Choroid plexus epithelial cell (primary cell): ENCODE measurements around the gene FAM219A.

Experiments
- DNase-seq: peaks from one replicate; pipeline ENCODE4 v3.0.0-alpha.2; 2010; ENCODE audit warnings: low read depth
- H3K4me3 ChIP-seq: 2 replicates; pipeline ENCODE4 v1.5.1; 2011; ENCODE audit warnings: low read depth, mild to moderate bottlenecking, control low read depth, low read length, moderate library complexity
- TF ChIP-seq, protein P1 (sequence below): conservative IDR thresholded peaks from 2 replicates; pipeline ENCODE4 v1.5.1; 2011; ENCODE audit warnings: low read depth, mild to moderate bottlenecking, control low read depth, inconsistent platforms, low read length, moderate library complexity

FAM219A gene

DNA sequence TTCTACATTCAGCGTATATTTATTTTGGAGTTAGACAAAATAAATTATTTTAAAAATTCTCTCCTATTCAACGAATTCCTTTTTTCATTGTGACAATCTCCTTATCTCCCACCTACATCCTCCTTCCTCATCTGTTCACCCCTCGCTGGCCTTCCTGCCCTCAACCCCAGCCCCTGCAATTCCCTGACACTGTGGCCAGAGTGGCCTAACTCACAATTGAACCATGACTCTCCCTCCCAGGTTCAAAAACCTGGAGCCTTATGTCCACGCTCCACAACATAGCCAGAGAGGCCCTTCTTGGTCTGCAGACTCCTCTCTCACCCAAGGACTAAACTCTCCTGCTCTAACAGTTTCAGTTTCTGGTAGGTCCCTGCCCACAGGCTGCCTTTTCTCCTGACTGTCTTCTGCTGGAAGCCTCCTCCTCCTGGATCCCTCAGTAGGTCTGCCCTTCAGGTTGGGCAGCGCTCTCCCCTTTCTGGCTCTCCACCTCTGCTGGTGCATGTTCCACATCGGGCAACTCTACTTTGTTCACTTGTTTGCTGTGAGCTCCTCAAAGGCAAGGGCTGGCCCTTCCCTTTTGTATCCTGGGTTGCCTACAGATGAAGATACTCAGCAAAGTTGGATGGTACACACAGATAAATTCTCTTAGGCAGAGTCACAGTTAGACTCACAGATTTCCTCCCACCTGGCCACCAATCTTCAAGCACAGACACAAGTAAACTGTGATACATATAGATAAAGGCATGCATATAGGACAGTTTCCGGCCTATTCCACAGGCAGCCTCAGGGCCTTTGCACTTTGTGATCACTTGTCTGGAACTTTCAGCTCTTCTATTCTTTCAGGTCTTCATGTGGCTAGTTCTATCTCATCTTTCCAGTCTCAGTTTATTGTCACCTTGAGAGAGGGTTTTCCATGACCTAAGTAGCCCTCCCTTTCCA lies 61.8 kb downstream of the FAM219A start:
- no peak overlapping the region for H3K4me3 ChIP-seq
- TF ChIP-seq, protein P1, sequence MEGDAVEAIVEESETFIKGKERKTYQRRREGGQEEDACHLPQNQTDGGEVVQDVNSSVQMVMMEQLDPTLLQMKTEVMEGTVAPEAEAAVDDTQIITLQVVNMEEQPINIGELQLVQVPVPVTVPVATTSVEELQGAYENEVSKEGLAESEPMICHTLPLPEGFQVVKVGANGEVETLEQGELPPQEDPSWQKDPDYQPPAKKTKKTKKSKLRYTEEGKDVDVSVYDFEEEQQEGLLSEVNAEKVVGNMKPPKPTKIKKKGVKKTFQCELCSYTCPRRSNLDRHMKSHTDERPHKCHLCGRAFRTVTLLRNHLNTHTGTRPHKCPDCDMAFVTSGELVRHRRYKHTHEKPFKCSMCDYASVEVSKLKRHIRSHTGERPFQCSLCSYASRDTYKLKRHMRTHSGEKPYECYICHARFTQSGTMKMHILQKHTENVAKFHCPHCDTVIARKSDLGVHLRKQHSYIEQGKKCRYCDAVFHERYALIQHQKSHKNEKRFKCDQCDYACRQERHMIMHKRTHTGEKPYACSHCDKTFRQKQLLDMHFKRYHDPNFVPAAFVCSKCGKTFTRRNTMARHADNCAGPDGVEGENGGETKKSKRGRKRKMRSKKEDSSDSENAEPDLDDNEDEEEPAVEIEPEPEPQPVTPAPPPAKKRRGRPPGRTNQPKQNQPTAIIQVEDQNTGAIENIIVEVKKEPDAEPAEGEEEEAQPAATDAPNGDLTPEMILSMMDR, result no peak
- DNase-seq, result no peak

DNA sequence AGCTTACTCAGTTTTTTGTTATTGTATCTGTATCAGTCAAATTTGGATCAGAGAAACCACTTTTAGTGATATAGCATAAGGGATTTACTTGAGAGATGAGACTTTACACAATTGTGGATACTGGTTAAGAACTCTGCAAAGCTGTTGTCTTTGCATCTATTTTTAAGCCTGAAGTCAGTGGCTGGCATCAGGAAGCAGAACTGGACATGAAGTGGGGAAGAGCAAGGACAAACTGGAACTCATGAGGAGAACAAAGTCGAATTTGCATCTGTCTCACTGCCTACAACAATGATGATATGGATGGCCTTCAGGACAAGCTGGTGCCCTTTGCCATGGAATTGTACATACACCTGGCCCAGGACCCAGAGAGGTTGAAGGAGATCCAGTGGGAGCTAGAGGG lies 65.9 kb downstream of the FAM219A start:
- TF ChIP-seq, protein P1, result no peak
- no peak overlapping the region for H3K4me3 ChIP-seq
- no peak for DNase-seq

DNA sequence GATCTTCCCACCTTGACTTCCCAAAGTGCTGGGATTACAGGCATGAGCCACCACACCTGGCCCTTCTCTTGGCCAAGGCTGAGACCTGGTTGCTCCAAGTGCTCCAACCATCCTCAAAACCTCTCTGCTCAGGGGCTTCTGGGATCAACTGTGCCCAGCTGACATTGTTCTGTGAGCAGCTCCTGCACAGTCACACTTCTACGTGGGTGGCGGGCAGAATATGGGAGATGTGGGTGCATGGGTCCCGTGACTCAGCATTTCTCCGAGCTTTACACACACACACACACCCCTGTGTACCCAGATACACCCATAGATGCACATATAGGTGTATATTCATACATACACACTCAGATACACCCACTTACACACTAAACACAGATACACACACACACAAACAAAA lies 71.1 kb downstream of the FAM219A start:
- H3K4me3 ChIP-seq, result no peak overlapping the region
- DNase-seq, result no peak
- TF ChIP-seq, protein P1, result no peak

DNA sequence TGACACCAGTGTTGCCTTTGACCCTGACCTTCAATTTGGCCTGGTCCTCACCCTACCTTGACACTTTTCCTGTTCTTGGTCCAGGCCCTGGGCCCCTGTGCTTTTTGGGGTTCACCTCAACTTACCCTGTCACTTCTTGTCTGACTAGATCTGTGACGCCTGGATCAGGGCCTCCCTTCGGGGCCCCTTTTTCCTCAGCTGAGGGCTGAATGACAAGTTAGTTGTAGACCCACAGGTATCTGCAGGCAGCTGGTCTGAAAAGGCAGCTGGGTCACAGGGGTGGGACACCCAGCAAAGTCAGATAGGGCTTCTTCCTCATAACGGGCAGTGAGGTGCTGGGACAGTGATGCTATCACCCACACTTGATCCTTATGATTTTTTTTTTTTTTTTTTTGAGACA lies 71.7 kb downstream of the FAM219A start:
- TF ChIP-seq, protein P1, result no peak
- no peak overlapping the region for H3K4me3 ChIP-seq
- no peak for DNase-seq

DNA sequence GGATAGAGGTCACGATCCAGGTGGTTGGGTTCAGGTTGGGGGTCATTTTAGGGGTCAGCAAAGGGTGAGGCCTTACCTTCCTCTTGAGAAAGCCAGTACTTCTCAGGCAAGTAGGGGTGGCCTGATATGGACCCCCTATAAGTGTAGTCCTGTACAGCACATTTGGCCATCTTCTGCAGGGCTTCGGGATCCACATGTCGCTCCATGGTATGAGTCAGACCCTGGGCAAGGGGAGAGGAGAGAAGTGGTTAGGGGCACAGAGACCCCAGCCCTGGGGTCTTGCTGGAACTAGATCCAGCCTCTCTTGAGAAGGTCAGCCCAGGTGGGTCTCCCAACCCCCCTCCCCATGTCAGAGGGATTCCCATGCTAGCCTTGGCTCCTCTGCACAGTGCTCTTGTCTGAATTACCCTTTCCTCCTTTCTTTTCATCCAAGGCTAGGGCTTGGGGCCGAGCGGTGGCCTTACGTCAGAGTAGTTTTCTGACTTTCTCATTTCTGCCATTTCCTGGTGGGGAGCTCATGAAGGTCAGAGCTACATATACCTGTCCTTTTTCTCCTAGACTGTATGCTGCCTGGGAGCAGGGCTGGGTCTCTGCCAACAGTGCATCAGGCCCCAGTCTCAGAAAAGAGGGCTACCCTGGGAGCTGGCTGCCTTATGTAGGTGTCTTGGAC lies 72.7 kb downstream of the FAM219A start:
- DNase-seq, result no peak
- no peak overlapping the region for H3K4me3 ChIP-seq
- TF ChIP-seq, protein P1, result no peak

DNA sequence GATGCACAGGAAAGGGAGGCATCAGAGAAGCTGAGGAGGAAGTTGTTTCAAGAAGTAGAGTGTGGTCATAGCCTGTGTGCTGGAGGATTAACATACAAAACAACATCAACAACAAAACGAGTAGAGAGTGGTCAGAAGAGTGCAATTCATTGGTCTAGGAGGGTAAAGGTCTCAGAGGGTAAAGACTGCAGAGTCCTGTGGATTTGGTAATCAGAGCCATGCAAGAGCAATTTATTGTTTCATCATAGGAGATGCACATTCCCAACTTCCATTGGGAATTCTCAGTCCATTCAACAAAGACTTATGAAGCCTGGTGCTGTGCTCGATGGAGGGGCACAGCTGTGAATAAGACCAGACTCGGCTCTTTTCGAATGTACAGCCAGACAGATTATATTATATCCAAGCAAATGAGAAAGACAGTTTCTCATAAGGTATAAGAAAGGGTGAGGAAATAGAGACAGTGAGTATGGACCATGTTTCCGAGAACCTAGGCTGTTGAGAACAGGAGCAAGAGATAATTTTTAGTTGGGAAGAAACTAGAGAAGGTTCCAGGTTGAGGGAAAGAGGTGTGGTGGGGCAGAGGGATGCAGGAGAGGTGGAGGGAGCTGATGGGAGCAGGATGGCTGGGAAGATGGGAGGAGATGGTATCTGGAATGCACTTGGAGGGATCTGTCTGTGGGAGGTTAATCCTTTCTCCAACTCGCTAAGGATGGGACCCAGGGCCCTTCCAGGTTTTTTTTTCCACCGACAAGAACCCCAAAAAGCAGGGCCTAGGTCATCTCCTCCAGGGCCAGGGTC lies 73.8 kb downstream of the FAM219A start:
- TF ChIP-seq, protein P1, result no peak

More for the DNA sequence above, 73.8 kb downstream of the FAM219A start:
- DNase-seq, result no peak
- H3K4me3 ChIP-seq, result no peak overlapping the region
